Esophagus squamous epithelium (tissue), 4 donors: ENCODE results near the gene MAP2K6.
A peak's percentile ranks its signal among the peaks of the same experiment; 100 is the strongest.

Source experiments
- POLR2A ChIP-seq, 4 donors: fragments of 450-650 bp; IDR thresholded peaks; one replicate each; pipeline ENCODE4 v1.6.1; 2017; ENCODE audit warnings: antibody characterized with exemption in 4 of 4, mild to moderate bottlenecking in 4 of 4, moderate library complexity in 3 of 4
- TF ChIP-seq, protein P1 (sequence below), 6 experiments: fragments of 450-650 bp in 4 of 6; fragments of 200-600 bp in 2 of 6; sonication (generic) in 2 of 6; IDR thresholded peaks; one replicate each; pipeline ENCODE4 v1.5.1; 2016 to 2019; ENCODE audit warnings: antibody characterized with exemption in 6 of 6, mild to moderate bottlenecking in 4 of 6, moderate library complexity in 4 of 6

DNA sequence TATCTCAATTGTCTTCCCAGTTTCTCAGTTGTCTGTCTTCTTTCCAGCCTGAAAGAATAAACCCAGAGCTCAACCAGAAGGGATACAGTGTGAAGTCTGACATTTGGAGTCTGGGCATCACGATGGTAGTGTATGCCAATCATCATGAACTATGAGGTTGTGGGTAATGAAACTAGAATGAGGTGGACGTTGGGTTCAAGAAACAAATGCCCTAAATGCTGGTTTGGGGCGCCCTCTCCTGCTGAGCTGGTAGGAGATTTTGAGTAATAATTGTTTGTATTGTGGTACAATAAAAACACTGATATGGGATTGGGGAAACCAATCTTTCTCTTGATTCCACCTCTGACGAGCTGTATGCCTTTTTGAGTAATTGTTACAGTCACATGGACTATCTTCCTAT lies 110.4 kb downstream of the MAP2K6 start:
- TF ChIP-seq, protein P1, sequence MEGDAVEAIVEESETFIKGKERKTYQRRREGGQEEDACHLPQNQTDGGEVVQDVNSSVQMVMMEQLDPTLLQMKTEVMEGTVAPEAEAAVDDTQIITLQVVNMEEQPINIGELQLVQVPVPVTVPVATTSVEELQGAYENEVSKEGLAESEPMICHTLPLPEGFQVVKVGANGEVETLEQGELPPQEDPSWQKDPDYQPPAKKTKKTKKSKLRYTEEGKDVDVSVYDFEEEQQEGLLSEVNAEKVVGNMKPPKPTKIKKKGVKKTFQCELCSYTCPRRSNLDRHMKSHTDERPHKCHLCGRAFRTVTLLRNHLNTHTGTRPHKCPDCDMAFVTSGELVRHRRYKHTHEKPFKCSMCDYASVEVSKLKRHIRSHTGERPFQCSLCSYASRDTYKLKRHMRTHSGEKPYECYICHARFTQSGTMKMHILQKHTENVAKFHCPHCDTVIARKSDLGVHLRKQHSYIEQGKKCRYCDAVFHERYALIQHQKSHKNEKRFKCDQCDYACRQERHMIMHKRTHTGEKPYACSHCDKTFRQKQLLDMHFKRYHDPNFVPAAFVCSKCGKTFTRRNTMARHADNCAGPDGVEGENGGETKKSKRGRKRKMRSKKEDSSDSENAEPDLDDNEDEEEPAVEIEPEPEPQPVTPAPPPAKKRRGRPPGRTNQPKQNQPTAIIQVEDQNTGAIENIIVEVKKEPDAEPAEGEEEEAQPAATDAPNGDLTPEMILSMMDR (IDR thresholded peaks at IDR 0.05) = peak in 1 of 6 experiments; percentile 4
- no peak for TF ChIP-seq POLR2A (IDR thresholded peaks at IDR 0.05)
